GM23338 (cell line): ENCODE results near the gene MAP7D1. TPM values are rescaled to one million over a fixed set of nuclear protein-coding genes. Genes with fewer than 3 reads are reported as not detected.
A peak's percentile ranks its signal among the peaks of the same experiment; 100 is the strongest.

Experiments
- ATAC-seq: fragments of 200-7000 bp; cut with Tn5 transposase; 3 replicates; pipeline ENCODE4 v1.9.1; 2020
- DNase-seq: peaks from one replicate; pipeline ENCODE4 v3.0.0-alpha.2; 2015; ENCODE audit warnings: low spot score
- H2AFZ ChIP-seq: fragments of 200-600 bp; sonication (generic); 2 replicates; pipeline ENCODE4 v1.8.0; 2016; ENCODE audit warnings: antibody characterized with exemption, mild to moderate bottlenecking, moderate library complexity
- H3F3A ChIP-seq: fragments of 200-600 bp; sonication (generic); replicated peaks from 2 replicates; pipeline ENCODE4 v1.8.0; 2017; ENCODE audit warnings: antibody characterized with exemption, mixed run types, low read depth
- H3K27ac ChIP-seq: fragments of 200-600 bp; sonication (generic); 2 replicates; pipeline ENCODE4 v1.6.1; 2016; ENCODE audit warnings: low read depth
- H3K27me3 ChIP-seq: fragments of 200-600 bp; sonication (generic); 2 replicates; pipeline ENCODE4 v1.8.0; 2016; ENCODE audit warnings: mild to moderate bottlenecking, mixed run types, moderate library complexity; ENCODE audit not compliant: insufficient read depth
- H3K36me3 ChIP-seq: fragments of 200-600 bp; sonication (generic); 2 replicates; pipeline ENCODE4 v1.8.0; 2016; ENCODE audit warnings: mild to moderate bottlenecking; ENCODE audit not compliant: insufficient read depth
- H3K4me1 ChIP-seq: fragments of 200-600 bp; sonication (generic); 2 replicates; pipeline ENCODE4 v1.8.0; 2016; ENCODE audit warnings: mild to moderate bottlenecking, moderate library complexity; ENCODE audit not compliant: insufficient read depth
- H3K4me2 ChIP-seq: fragments of 200-600 bp; sonication (generic); 2 replicates; pipeline ENCODE4 v1.7.1; 2017; ENCODE audit warnings: mixed run types
- H3K4me3 ChIP-seq: fragments of 200-600 bp; sonication (generic); 2 replicates; pipeline ENCODE4 v1.6.1; 2016; ENCODE audit warnings: mixed run types
- H3K79me2 ChIP-seq: fragments of 200-600 bp; sonication (generic); replicated peaks from 2 replicates; pipeline ENCODE4 v1.8.0; 2017; ENCODE audit warnings: mild to moderate bottlenecking; ENCODE audit not compliant: insufficient read depth
- H3K9me2 ChIP-seq: fragments of 200-600 bp; sonication (generic); 2 replicates; pipeline ENCODE4 v1.8.0; 2017; ENCODE audit not compliant: insufficient read depth
- H4K20me1 ChIP-seq: fragments of 200-600 bp; sonication (generic); replicated peaks from 2 replicates; pipeline ENCODE4 v1.8.0; 2017; ENCODE audit warnings: mild to moderate bottlenecking; ENCODE audit not compliant: insufficient read depth
- H3K27ac Mint-ChIP-seq: 2 replicates; pipeline ENCODE4 v1.8.0; 2020; ENCODE audit warnings: inconsistent platforms, mild to moderate bottlenecking, moderate library complexity, mixed read lengths
- H3K27me3 Mint-ChIP-seq: 3 replicates; pipeline ENCODE4 v1.8.0; 2022; ENCODE audit warnings: low read depth, mild to moderate bottlenecking, moderate library complexity, mixed read lengths, inconsistent platforms; ENCODE audit not compliant: insufficient read depth, poor library complexity
- H3K36me3 Mint-ChIP-seq: 3 replicates; pipeline ENCODE4 v1.8.0; 2021; ENCODE audit warnings: low read depth, mild to moderate bottlenecking, inconsistent platforms, moderate library complexity, mixed read lengths
- H3K4me1 Mint-ChIP-seq: 3 replicates; pipeline ENCODE4 v1.8.0; 2020; ENCODE audit warnings: mild to moderate bottlenecking, inconsistent platforms, mixed read lengths
- H3K4me3 Mint-ChIP-seq: 3 replicates; pipeline ENCODE4 v1.8.0; 2021; ENCODE audit warnings: moderate library complexity, mild to moderate bottlenecking, inconsistent platforms, mixed read lengths
- H3K9me3 Mint-ChIP-seq: 3 replicates; pipeline ENCODE4 v1.8.0; 2020; ENCODE audit warnings: moderate library complexity, mild to moderate bottlenecking, inconsistent platforms, mixed read lengths
- JUNB ChIP-seq: IDR thresholded peaks from one replicate; pipeline ENCODE4 v1.6.1; 2016; ENCODE audit warnings: antibody characterized with exemption; ENCODE audit not compliant: unreplicated experiment
- NANOG ChIP-seq: IDR thresholded peaks from 2 replicates; pipeline ENCODE4 v1.6.1; 2016; ENCODE audit warnings: antibody characterized with exemption, borderline replicate concordance
- STAT1 ChIP-seq: IDR thresholded peaks from one replicate; pipeline ENCODE4 v1.6.1; 2016; ENCODE audit warnings: antibody characterized with exemption; ENCODE audit not compliant: unreplicated experiment
- ZNF114 ChIP-seq: fragments of 250-450 bp; sonication (Bioruptor Pico); IDR thresholded peaks from 2 replicates; pipeline ENCODE4 v1.5.0; 2020; ENCODE audit warnings: mild to moderate bottlenecking, moderate library complexity
- polyA plus RNA-seq: library from polyadenylated mRNA; unstranded; fragments of >200 nt; fragmentation: Nextera tagmentation; extraction: Ambion mirVana; gene quantifications from 2 replicates; pipeline ENCODE4 v1.2.1, GENCODE V29; 2016
- total RNA-seq: library from RNA; depleted of rRNA; stranded (reverse); fragments of >200 nt; shearing (Covaris generic); gene quantifications from 2 replicates; pipeline ENCODE4 v1.2.3, GENCODE V29; 2014
- TF ChIP-seq, protein P1 (sequence below): IDR thresholded peaks from 2 replicates; pipeline ENCODE4 v1.6.1; 2016; ENCODE audit warnings: antibody characterized with exemption
- TF ChIP-seq, protein P2 (sequence below), 2 experiments: fragments of 200-600 bp in 1 of 2; sonication (generic) in 1 of 2; conservative IDR thresholded peaks; 2 replicates each; pipeline versions ENCODE4 v1.5.1 to v1.6.1; 2016 to 2017; ENCODE audit warnings: antibody characterized with exemption in 2 of 2, low read depth in 2 of 2, mild to moderate bottlenecking in 2 of 2, moderate library complexity in 1 of 2
- TF ChIP-seq, protein P3 (sequence below): IDR thresholded peaks from one replicate; pipeline ENCODE4 v1.6.1; 2018; ENCODE audit warnings: antibody characterized with exemption; ENCODE audit not compliant: unreplicated experiment

Gene MAP7D1
- total and polyA plus RNA-seq, 2 experiments from 2014 or later, result 13.8 to 59.8 TPM

DNA sequence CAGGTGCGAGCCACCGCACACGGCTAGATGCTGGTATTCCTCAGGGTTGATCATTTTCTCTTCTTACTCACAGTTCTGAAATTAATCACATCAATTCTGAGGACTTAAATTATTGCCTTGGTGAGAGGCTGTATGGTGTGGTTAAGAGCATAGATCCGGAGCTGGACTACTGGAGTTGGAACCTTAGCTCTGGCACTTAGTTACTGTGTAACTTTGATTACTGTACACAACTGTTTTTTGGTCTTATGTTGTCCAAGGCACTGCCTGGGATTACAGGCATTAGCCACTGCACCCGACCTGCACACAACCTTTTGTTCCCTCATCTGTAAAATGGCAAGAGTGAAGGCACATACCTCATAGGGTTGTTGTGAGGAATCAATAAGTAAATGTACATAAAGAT, 42.7 kb downstream of the MAP7D1 start:
- Mint-ChIP-seq H3K27me3 (peaks cover 5% of the 10 kb centered on the region), H3K9me3 (no peaks in the 10 kb centered on the region; the same call in 2 of the 3 replicates), H3K27ac (no peak overlapping the region), H3K4me3 (no peak overlapping the region), H3K4me1 (peaks cover 8% of the 10 kb centered on the region), H3K36me3 (no peaks in the 10 kb centered on the region)
- Histone ChIP-seq H4K20me1 (no peaks in the 10 kb centered on the region), H3F3A (no peaks in the 10 kb centered on the region), H3K4me1 (no peaks in the 10 kb centered on the region), H2AFZ (no peak overlapping the region), H3K79me2 (no peaks in the 10 kb centered on the region), H3K36me3 (no peaks in the 10 kb centered on the region), H3K27ac (no peak overlapping the region), H3K27me3 (no peaks in the 10 kb centered on the region), H3K9me2 (no peaks in the 10 kb centered on the region), H3K4me3 (no peak overlapping the region), H3K4me2 (no peak overlapping the region)
- DNase-seq (no peak), ATAC-seq (no peak)
- no peak for TF ChIP-seq NANOG
- TF ChIP-seq, protein P1, sequence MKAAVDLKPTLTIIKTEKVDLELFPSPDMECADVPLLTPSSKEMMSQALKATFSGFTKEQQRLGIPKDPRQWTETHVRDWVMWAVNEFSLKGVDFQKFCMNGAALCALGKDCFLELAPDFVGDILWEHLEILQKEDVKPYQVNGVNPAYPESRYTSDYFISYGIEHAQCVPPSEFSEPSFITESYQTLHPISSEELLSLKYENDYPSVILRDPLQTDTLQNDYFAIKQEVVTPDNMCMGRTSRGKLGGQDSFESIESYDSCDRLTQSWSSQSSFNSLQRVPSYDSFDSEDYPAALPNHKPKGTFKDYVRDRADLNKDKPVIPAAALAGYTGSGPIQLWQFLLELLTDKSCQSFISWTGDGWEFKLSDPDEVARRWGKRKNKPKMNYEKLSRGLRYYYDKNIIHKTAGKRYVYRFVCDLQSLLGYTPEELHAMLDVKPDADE, result no peak
- TF ChIP-seq, protein P2, sequence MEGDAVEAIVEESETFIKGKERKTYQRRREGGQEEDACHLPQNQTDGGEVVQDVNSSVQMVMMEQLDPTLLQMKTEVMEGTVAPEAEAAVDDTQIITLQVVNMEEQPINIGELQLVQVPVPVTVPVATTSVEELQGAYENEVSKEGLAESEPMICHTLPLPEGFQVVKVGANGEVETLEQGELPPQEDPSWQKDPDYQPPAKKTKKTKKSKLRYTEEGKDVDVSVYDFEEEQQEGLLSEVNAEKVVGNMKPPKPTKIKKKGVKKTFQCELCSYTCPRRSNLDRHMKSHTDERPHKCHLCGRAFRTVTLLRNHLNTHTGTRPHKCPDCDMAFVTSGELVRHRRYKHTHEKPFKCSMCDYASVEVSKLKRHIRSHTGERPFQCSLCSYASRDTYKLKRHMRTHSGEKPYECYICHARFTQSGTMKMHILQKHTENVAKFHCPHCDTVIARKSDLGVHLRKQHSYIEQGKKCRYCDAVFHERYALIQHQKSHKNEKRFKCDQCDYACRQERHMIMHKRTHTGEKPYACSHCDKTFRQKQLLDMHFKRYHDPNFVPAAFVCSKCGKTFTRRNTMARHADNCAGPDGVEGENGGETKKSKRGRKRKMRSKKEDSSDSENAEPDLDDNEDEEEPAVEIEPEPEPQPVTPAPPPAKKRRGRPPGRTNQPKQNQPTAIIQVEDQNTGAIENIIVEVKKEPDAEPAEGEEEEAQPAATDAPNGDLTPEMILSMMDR (conservative IDR thresholded peaks at IDR 0.05; ENCODE audit: low read depth in 2 of 2), result no peak
- TF ChIP-seq ZNF114, result no peak
- TF ChIP-seq, protein P3, sequence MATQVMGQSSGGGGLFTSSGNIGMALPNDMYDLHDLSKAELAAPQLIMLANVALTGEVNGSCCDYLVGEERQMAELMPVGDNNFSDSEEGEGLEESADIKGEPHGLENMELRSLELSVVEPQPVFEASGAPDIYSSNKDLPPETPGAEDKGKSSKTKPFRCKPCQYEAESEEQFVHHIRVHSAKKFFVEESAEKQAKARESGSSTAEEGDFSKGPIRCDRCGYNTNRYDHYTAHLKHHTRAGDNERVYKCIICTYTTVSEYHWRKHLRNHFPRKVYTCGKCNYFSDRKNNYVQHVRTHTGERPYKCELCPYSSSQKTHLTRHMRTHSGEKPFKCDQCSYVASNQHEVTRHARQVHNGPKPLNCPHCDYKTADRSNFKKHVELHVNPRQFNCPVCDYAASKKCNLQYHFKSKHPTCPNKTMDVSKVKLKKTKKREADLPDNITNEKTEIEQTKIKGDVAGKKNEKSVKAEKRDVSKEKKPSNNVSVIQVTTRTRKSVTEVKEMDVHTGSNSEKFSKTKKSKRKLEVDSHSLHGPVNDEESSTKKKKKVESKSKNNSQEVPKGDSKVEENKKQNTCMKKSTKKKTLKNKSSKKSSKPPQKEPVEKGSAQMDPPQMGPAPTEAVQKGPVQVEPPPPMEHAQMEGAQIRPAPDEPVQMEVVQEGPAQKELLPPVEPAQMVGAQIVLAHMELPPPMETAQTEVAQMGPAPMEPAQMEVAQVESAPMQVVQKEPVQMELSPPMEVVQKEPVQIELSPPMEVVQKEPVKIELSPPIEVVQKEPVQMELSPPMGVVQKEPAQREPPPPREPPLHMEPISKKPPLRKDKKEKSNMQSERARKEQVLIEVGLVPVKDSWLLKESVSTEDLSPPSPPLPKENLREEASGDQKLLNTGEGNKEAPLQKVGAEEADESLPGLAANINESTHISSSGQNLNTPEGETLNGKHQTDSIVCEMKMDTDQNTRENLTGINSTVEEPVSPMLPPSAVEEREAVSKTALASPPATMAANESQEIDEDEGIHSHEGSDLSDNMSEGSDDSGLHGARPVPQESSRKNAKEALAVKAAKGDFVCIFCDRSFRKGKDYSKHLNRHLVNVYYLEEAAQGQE, result no peak
- TF ChIP-seq STAT1, result no peak
- TF ChIP-seq JUNB, result no peak

DNA sequence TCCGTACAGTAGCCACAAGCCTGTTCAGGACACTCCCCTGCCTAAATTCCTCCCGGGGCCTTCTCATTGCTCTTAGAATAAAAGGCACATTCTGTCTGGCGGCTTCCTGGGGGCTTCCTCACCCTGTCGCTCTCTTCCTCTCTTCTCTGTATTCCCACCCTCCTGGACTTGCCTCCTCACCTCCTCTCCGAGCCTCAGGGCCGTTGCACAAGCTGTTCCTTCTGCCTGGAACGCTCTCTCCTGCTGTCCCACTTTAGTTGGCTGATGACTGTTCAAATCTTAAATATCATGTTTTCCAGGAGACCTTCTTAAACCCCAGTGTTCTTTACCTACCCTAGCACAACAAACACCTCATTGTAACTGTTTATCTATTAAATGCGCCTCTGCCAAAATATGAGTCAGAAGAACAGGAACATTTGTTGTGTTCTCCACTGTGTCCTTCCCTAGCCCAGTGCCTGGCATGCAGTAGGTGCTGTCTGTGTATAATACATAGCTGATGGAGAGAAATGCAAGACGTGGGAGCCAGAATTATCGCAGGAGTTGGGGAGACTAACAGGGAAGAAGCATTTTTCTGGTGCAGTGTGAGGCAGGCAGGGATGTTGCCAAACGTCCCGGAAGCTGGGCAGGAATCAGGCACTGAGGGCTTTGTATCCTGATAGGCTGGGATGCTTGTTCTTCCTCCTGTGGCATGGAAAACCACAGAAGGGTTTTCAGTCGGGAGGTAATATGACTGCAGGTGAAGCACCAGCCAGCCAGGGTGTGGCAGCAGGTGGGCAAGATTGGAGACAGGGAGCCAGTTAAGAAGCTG, 44.2 kb downstream of the MAP7D1 start:
- no peak overlapping the region for H2AFZ ChIP-seq
- no peak for DNase-seq

More for the DNA sequence above, 44.2 kb downstream of the MAP7D1 start:
- no peaks in the 10 kb centered on the region for H3K79me2 ChIP-seq
- H3K36me3 ChIP-seq, result no peaks in the 10 kb centered on the region
- no peaks in the 10 kb centered on the region for H3K27me3 ChIP-seq
- no peaks in the 10 kb centered on the region for H3F3A ChIP-seq
- ATAC-seq, result peak; percentile 15; the same call in 1 of the 3 replicates
- Mint-ChIP-seq H3K4me1 (peaks cover 12% of the 10 kb centered on the region), H3K36me3 (no peaks in the 10 kb centered on the region), H3K27ac (no peak overlapping the region), H3K27me3 (peaks cover 5% of the 10 kb centered on the region), H3K9me3 (no peaks in the 10 kb centered on the region; the same call in 2 of the 3 replicates), H3K4me3 (no peak overlapping the region)
- no peak overlapping the region for H3K27ac ChIP-seq
- no peaks in the 10 kb centered on the region for H4K20me1 ChIP-seq
- no peaks in the 10 kb centered on the region for H3K9me2 ChIP-seq
- no peaks in the 10 kb centered on the region for H3K4me1 ChIP-seq
- TF ChIP-seq, protein P2 (conservative IDR thresholded peaks at IDR 0.05; ENCODE audit: low read depth in 2 of 2), result 0 out of 4 replicates have a peak, but pooled peaks of 1 of the 2 experiments have one; percentile 16
- TF ChIP-seq STAT1, result no peak
- H3K4me2 ChIP-seq, result no peak overlapping the region
- no peak overlapping the region for H3K4me3 ChIP-seq
